NCI-H187 treated with DMSO at 0.1 percent for 48 hours (cell line): ENCODE data around the gene HOXB6.
A peak's percentile ranks its signal among the peaks of the same experiment; 100 is the strongest.

ENCODE experiments used
- DNase-seq: peaks from one replicate; lab custom pipeline; 2025; lab: John Stamatoyannopoulos, UW

Gene HOXB6

DNA sequence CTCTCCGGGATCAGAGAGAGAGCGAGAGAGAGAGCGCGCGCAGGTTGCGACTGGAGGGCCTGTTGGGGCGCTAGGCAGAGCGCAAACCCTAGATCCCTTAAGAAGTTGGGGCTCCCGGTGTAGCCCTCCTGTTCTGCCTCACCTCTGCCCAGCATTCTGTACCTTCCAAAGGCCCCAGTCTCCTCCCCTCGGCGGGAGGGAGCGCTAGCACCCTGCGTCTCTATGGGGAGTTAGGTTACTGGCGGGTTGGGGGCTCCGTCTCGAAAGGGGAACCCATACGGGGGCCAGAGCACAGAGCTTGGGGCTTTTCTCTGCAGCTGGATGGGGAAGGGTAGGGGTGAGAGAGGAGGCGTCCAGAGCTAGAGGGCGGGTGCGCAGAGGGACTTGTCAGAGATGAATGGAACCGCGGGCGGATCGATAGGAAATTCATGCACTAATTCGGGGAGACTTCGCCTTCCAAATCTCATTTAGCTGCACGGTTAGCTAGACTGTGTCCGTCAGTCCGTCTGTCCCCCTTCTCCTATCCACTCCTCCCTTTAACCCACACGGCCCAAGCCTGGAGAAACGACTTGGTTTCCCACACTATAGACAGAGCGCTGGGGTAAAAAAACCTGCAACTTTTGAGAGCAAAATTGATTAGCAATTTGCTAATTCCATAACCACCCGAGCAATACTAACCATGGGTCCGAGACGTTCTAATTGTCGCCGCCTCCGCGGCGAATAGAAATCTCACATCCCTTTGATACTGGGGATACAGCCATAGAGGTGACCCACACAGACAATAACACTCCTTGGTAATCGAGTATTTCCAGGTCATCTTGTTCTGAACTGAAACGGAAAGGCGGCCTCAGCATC is 25.9 kb downstream of the HOXB6 start:
- DNase-seq, result no peak

DNA sequence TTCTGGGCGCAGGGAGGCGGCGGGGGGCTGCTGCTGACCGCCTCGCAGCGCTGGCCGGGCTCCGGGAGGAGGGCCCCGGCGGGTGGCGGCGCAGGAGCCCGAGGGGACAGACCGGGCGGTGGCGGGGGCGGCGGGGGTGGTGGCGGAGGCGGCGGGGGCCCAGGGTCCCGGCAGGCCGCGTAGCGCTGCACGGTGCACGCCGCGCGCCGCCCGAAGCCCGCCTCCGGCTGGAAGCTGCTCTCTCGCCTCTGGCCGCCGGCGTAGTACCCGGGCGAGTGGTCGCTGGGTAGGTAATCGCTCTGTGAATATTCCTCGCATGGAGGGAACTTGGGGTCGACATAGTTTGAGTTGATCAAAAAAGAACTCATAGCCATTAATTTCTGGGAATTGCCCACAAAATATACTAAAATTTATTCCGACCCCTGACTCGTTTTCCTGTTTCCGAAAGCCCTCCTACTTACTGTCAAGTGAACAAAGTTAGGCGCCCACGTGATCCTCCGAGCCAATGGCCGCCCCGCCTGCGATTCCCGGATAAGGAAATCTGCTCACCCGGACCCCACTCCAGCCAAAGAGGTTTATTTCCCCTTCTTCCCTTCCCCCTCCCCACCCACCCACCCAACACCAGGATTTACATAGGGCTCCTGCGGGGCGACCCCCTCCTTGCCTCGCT is 26.7 kb downstream of the HOXB6 start, which contains the start of gene HOXB4:
Gene HOXB4, minus strand, starts transcription at position 405 of the 670 bp plus-strand sequence. Its CDS starts 31 bp downstream, at position 374.
- no peak for DNase-seq

- DNase-seq, result no peak
These were observed 27.3 kb downstream of the HOXB6 start for GRCh38 chr17:48577330-48577945.

- DNase-seq, result no peak
These were observed 28.1 kb downstream of the HOXB6 start for GRCh38 chr17:48576479-48577309.

DNA sequence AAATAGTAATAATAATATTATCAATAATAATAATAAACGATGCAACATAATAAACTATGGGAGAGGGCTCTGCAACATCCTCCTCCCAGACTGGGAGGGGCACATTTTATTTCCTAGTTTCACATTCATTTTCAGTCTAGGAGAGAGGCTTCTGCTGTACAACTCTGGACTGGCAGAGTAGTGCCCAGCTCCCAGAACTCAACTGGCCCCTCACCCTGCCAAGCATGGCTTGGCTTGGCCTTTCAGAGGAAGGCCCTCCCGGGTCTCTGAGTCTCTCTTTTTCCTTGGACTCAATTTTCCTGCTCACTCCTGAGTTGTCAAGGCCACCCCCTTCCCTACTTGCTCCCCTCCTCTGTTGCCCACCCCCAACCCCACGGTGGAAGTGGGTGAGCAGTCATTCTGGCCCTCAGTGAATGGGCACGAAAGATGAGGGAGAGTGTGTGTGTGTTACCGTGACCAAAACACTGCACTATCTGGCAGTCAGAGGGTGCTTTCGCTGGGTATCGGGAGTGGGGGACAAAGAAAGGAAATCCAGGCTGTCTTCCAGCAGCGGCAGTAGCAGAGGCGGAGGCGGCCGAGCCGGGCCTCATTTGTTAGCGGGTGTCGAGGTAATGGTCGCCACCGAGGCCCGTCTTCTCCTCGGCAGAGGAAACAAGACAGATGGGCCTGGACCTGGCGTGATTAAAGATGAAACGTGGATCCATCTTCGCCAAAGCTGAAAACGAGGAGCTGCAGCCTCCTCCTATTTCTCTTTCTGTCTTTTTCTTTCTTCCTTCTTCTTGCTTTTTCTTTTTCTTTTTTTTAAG is 28.9 kb downstream of the HOXB6 start:
- DNase-seq, result no peak

DNA sequence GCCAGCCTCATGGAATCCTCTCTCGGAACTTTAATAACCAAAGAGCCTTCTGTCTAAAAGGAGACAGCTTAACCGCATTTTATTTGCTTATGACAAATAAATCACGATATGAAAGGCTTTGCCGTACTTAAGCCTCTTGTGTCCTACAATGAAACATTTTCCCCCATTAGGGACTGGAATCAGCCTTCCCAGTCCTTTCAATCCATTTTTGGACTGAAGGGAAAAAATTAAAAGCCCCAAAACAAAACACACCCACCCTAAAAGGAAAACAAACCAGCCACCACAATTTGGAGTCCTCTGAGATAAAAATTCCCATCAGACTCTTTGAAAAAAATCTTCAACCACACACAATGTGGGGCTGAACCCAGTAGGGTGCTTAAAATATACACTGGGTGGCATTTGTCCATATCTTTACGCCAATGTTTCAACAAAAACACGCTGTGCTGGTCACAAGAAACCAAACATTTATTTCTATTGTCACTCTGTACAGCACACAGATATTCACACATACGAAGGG is 29.7 kb downstream of the HOXB6 start:
- DNase-seq, result peak; percentile 95

DNA sequence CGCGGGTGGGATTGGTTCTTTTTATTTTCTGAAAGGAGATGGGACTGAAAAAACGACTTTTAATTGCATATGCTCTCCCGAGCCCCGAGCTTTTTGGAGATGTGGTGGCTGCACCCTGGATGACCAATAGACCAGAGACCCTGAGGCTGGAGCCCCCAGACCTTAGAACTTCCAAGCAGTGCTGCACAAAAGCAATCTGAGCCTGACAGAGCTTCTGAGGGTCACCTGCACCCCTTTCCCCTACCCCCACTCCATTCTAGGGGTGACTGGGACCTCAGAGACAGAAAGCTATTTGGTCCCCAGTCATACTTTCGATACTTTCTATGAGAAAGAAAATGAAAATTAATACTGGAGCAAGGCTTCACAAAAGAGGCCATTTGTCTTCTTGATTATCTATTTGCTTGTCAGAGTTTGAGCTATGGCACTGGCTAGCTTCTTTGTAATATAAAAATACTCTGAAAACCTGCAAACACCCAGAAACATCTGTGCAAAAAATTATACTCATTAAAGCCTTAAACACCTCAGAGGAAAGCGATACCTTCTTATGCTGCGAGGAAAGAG is 30.2 kb downstream of the HOXB6 start:
- no peak for DNase-seq

- no peak for DNase-seq
These were observed 32.9 kb downstream of the HOXB6 start for GRCh38 chr17:48571826-48572417.

DNA sequence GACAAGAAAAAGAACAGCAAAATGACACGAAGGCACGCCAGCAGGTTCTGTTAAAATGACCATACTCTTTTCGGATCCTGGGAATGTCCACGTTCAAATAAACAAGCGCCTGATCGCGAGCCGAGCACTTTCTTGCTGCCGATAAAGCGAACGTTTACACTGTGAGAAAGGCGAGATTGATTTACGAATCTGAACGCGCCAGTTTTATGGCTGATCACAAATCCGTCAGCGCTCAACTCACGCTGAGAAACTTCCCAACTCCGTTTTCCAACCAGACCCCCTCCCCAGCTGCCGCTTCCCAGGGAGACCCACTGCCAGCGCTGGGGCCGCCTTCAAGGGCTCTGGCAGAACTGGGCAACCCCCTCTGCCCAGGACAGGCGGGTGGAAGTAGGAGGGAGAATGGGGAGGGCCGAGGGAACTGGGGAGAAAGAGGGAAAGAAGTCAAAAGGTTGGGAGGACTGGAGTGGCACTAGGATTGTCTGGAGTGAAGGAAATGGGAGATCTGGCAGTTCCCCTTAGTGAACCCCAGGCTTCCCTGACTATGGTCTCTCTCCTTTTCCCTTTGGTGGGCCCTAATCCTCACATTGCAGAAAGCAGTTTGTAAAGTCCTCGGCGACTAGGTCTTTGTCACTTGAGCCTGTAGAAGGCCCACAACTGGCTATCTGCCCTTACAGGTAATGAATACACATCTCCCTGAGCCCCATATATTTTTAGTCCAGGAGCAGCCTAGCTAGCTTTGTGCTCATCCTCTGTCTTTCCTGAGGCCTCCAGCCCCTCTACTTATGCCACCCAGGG is 33.6 kb downstream of the HOXB6 start:
- DNase-seq, result no peak

DNA sequence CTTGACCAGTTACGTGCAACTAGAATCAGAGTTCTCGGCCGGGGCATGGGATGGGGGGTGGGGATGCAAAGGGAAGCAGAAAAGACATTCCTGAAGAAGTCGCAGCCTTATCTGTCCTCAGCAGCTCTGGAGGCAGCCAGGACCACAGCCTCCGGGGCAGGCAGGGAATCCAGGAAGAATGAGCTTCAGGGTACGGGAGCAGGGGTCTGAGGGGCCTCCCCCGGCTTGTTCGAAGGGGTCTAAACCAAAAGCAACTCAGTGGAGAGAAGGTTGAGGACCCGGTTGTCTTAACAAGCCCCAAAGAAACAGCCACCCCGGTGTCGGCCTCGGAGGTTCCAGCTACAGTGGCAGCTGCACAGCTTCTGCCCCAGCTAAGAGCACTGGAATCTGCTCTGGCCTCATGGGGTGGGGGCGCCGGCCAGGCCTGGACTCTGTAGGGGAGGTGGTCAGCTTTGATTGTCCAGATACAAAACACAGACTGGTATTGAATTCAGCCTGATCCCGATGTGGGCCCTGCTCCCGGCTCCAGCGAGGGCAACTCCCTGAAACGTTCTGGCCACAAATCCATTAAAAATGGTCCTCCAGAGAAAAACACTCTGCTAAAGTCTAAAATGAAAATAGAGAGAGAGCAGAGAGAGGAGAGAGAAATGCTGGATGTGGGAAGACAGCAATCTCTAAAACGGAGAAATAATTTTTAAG is 34.3 kb downstream of the HOXB6 start:
- no peak for DNase-seq

GRCh38 chr17:48569674-48570324 is 35.0 kb downstream of the HOXB6 start:
- no peak for DNase-seq

GRCh38 chr17:48569240-48569582 is 35.6 kb downstream of the HOXB6 start:
- DNase-seq, result no peak

DNA sequence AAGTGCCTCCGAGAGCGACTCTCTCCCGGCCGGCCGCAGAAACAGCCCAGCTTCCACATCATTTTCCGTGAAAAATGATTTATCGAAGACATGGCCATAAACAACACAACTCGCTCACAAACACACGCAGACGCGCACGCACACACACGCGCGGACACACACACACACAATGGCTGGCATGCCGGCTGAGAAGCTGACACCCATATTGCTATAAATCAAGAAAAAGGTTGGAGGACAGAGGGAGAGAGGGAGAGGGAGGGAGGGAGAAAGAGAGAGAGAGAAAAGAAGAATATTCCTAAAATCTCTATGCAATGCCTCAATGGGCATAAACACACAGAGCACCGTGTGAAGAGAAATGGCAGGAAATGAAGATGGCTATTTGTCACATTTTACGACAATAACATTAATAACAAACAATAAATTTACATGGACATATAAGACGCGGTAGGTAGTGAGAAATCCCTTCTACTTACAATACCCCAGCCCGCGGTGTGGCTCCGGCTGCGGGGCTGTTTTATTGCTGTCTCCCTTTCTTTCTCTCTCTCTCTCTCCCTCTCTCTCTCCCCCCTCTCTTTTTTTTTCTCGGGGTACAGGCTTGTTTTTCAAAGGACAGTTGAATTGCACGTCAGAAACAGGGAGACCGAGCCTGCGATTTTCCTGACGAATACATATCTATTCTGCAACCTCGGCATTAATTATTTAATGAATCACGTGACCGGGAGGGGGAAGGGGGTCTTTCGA is 36.1 kb downstream of the HOXB6 start:
- DNase-seq, result no peak

DNA sequence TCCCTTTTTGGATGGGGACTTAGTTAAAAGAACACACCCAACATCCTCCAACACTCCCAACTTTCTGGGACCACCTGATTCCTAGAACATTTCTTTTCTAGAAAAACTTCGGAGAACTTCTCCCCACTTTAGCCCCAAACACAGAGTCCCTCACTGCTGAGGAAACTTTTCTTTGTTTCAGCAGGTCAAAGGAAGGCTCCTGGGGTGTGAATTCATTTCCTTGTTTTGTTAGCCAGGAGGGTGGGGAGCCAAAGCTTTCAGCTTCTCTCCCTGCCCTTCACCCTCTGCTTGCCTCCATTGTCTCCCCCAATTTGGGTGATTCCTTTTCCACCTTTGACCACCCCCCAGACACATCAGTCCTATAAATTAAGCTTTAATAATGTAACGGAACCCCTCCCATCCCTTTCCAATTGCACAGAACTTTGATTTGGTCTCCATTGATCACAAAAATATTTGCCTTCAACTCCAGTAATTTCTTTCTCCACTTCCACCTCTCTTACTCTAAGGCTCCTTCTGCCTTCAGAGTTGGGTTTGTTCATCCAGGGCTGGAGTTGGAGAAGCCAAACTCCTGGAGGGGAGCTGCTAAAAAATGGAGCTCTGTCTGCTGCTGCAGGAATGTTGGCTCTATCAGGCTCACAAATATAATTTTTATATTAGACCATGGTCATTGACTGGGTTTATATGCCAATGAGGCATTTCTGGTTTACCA is 37.0 kb downstream of the HOXB6 start:
- no peak for DNase-seq

DNA sequence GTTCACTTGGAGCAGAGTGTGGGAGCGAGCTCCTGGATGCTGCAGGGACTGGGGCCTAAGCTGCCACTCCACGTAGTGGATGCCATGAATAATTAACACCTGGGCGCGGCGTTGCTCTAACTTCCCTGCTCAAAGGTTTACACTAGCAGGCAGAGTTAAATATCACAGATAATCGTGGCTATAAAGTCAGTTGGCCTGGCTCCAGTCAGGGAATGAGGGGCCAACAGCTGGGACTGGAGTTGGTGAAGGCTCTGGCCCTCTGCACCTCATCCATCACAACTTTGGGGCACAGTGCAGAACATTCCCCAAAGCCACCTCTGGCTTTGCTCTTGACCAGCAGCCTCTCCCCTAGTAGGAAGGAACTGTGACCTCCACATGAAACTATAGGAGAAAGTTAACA is 37.6 kb downstream of the HOXB6 start:
- no peak for DNase-seq

- no peak for DNase-seq
These were observed 38.1 kb downstream of the HOXB6 start for GRCh38 chr17:48566717-48567116.
